B cell (primary cell): Measurements from ENCODE around the gene TGFBR1.

ENCODE experiments used
- EZH2 ChIP-seq: IDR thresholded peaks from 2 replicates; pipeline ENCODE4 v1.6.1; 2012; ENCODE audit warnings: borderline replicate concordance, low read depth, mild to moderate bottlenecking, moderate library complexity, low read length; ENCODE audit not compliant: insufficient read depth, poor library complexity, severe bottlenecking
- TF ChIP-seq, protein P1 (sequence below): fragments of 200-600 bp; IDR thresholded peaks from one replicate; pipeline ENCODE4 v1.8.0; 2022; ENCODE audit warnings: antibody characterized with exemption, mild to moderate bottlenecking

DNA sequence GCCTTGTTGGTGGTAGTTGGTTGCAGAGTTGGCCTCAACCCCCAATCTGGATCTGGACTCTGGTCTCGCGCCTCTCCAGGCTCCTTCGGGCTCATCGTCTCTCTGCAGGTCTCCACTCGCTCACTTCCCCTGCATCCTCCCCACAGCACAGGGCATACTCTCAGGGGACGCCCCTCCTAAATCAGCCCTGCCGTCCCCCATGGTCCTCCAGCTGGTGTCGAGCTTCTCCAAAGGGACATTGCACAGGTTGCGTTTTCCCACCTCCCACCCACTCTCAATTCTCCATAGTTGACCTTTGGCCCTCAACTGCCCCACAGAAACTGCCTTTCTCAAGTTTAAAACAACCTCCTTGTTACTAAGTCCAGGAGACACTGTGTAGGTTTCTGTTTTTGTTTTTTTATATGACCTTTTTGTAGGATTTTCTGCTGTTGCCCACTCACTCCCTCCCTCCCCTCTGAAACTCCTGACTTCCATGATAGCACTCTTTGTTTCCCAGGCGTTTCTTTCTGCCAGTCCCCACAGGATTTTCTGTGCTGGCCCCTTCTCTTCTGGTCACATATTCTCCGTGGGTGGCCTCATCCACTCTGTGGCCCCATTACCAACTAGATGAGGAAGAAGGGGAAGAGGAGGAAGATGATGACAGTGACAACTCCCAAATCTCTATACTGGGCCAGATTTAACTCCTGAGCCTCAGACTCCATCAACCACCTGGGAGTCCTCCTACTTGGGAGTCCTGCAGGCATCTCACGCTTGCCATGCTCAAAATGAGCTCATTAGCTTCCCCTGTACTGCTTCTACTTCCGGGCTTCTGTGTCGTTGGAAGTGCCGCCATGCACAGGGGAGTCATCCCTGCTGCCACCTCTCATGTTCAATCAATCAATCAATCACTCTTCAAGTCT lies 66.6 kb downstream of the TGFBR1 start:
- TF ChIP-seq EZH2, result no peak
- TF ChIP-seq, protein P1, sequence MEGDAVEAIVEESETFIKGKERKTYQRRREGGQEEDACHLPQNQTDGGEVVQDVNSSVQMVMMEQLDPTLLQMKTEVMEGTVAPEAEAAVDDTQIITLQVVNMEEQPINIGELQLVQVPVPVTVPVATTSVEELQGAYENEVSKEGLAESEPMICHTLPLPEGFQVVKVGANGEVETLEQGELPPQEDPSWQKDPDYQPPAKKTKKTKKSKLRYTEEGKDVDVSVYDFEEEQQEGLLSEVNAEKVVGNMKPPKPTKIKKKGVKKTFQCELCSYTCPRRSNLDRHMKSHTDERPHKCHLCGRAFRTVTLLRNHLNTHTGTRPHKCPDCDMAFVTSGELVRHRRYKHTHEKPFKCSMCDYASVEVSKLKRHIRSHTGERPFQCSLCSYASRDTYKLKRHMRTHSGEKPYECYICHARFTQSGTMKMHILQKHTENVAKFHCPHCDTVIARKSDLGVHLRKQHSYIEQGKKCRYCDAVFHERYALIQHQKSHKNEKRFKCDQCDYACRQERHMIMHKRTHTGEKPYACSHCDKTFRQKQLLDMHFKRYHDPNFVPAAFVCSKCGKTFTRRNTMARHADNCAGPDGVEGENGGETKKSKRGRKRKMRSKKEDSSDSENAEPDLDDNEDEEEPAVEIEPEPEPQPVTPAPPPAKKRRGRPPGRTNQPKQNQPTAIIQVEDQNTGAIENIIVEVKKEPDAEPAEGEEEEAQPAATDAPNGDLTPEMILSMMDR, result no peak
